NCI-H2171 (cell line): ENCODE results near the gene TFAM.
"Not testable (repeated sequence)": the region's sequence is repeated elsewhere in the genome, so short reads cannot be mapped to it uniquely, and the experiment has no call there.

Experiments
- DNase-seq: peaks from one replicate; lab custom pipeline; 2025; lab: John Stamatoyannopoulos, UW

TFAM gene

DNA sequence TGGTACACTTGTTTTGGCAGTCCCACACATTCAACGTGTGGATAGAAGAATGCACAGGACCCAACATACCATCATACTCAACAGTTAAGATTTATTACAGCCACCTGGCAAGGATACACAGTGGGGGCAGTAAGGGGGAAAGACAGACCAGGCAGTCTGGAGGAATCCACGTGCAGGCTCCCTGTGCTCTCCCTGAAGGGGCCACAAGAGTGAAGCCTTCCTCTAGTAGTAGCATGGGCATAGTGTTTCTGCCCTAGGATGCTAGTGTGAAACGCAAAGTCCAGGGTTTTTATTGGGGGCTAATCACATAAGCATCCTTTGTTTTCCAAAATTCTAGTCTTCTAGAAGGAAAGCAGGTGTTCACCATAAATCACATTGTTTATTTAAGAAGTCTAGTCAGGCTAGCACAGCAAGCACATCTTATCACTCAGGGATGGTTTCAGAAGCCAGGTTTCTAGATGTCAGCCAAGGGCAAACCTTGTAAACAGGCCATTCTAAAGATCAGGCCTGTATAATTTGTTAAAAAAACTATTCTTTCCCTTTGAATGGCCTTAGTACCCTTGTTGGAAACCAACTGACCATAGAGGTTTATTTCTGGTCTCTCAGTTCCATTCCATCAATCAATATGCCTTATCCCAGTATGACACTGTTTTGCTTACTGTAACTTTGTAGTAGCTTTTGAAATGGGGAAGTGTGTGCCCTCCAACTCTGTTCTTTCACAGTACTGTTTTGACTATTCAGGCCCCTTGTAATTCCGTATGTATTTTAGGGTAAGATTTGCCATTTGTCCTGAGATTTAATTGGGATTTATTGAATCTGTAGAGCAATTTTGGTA lies 12.4 kb upstream of the TFAM start:
- DNase-seq = no peak

DNA sequence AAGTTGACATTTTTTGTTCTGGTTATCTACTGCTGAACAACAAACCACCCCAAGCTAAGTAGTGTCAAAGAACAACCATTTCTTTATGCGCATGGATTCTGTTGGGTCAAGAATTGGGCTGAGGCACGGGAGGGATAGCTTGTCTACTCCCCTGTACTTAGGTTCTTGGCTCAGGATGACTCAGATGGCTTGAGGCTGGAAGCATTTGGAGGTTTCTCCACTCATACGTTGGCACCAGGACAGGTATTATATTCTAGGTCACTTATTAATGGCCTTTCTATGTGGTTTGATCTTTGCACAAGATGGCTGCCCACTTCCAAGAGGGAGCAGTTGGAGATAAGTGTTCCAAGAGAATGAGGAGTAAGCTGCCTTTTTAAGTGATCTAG lies 11.8 kb upstream of the TFAM start:
- DNase-seq = no peak

DNA sequence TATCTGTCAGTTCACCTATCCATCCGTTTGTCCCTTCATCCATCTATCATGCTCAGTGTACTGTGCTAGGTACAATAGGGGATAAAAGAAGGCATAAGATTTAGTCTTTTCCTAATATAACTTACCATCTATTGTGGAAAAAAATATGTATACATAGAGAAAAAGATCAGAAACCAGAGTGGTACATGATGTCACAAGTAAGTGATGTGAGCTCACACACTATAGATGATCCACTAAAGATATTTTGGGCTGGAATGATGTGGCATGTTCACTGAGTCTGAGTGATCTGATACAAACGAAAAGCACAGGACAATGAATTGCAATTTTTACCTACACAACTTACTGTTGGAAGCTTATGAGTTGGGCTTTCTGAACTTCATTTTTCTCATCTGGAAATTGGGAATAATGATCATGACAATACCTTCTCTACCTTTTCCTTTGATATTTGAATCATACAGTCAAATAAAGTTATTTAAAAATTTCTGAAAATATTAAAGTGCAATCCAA lies 2.7 kb upstream of the TFAM start:
- DNase-seq = no peak

GRCh38 chr10:58384095-58384494 lies 1.1 kb upstream of the TFAM start:
- DNase-seq = no peak

DNA sequence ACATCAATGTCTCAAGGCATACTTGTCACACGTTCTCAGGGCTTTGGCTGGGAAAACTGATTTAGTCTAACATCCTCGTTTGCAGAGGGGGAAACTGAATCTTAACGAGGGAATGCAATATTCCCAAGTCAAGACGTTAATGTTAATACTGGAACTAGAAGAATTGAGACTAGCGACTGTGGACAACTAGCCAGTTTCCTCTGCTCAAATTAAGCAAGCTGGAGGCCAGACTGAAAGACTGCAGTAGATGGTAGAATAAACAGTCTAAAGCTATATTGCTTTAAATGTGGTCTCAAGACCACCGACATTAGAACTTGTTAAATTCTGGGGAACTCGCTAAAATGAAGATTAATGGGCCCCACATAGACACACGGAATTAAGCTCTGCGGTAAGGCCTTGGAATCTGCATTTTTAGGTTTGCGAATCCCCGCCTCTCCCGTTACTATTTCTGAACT lies 639 bp upstream of the TFAM start:
- no peak for DNase-seq

DNA sequence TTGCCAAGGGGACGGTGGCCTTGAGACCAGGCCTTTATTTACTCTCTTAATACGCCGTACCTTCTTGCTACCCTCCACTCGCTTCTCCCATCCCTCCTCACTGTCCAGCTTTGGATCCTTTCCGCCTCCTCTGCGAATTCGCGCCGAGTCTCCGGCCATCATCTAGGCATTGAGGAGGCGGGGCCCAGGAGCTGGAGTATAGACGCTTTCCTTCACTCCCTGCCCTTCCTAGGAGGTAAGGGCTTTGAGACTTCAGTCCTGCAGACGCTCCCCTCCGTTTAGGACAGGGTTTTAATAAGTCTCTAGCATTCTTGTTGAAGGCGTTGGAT lies 538 bp downstream of the TFAM start:
- DNase-seq = no peak

GRCh38 chr10:58389024-58389423 lies 3.8 kb downstream of the TFAM start:
- no peak for DNase-seq

DNA sequence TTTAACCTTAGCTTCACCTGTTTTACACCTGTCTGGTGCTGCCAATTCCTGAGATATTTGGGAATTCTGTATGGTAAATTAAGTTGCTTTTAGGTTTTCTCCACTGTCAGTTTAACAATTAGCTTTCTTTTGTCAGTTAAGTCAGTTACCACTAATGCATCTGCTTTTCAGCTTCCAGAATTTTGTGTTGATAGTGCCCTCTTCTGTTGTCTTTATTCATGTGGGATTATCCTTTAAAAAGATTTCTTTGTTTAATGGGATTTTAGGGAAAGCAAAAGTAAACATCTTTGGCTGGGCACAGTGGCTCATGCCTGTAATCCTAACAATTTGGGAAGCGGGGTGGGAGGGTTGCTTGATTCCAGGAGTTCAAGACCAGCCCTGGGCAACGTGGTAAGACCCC lies 8.1 kb downstream of the TFAM start:
- no peak for DNase-seq

GRCh38 chr10:58394471-58394870 lies 9.3 kb downstream of the TFAM start:
- no peak for DNase-seq

GRCh38 chr10:58396057-58396456 lies 10.8 kb downstream of the TFAM start:
- DNase-seq = no peak

DNA sequence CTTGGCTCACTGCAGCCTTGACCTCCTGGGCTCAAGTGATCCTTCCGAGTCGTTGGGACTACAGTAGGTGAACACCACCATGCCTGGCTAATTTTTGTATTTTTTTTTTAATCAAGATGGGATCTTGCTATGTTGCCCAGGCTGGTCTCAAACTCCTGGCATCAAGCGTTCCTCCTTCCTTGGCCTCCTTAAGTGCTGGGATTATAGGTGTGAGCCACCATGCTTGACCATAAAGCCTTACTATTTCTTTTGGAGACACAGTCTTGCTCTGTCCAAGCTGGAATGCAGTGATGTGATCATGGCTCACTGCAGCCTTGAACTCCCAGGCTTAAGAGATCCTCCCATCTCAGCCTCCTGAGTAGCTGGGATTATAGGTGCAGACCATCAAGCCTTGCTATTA lies 12.6 kb downstream of the TFAM start:
- no peak for DNase-seq

DNA sequence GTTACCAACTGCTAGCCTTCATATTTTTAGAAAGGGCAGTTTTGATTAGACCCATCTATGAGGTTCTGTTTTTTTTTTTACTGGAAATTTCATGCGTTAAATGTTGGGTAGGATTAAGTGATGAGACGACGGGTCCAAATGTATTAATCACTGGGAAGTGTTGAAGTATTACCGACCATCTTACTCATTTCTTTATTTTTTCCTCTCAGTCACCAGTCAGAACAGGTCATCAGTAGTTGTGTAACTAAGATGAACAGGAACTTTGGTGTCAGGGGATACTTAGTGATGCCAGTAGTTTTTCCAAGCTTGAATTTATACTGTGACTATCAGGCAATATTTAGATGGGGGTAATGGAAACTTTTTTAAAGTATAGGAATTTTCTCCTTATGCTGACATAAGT lies 14.2 kb downstream of the TFAM start:
- DNase-seq = no peak

DNA sequence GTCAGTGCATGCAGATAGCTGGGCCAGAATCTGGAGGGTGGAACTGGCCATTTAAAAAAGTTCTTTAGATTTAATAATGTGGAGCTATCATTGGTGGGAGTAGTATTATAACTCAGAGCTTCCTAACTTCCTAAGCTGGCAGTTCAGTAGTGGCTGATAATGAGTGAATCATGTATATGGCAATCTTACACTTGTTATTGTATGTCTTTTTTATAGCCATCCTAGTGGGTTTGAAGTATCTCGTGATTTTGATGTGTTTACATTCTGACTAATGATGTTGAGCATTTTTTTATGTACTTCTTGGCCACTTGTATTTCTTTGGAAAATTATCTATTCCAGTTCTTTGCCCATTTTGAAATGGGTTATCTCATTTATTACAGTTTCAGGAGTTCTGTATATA lies 15.4 kb downstream of the TFAM start:
- DNase-seq = no peak

DNA sequence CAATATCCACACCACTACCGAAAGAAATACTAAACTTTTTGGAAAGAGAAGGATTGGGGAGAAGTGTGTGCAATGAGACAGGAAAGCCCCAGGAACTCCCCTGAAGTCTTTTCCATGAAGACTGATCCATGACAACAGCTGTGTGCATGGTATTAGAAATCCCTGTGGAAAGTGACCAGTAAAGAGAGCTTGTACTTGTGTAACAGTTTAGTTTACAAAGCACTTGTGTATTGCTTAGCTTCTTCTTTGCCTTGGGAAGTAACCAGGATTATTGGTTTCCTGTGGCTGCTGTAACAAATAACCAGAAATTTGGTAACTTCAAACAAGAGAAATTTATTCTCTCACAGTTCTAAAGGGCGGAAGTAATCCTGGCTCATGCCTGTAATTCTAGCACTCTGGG lies 18.8 kb downstream of the TFAM start:
- DNase-seq = no peak

DNA sequence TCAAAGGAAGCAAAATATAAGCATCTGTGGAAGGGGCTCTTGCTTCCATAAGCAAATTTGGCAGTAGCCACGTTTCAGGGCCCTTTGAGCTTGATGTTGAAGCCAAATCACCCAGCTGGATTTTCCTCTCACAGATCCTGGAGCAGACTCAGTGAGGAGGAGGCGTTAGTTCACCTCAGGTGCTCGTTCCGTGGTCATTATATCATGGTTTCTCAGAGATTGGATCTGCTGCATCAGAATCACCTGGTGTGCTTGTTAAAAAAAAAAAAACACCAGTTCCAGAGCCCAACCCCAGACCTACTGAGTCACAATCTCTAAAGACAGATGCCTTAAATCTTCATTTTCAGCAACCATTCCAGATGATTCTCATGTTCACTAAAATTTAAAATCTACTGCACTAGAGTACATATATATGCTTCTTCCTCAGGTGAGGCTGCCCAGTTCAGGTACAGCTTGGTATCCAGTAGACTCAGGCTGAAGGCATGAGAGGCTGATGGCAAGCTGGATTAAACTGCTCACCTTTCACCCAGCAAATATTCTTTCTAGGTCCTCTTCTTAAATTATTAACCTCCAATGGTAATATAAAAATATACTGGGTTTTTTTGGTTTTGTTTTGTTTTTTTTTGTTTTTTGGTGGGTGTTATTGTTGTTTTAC lies 24.9 kb downstream of the TFAM start:
- no peak for DNase-seq

- no peak for DNase-seq
Observed at GRCh38 chr10:58412502-58412961, 27.3 kb downstream of the TFAM start.

DNA sequence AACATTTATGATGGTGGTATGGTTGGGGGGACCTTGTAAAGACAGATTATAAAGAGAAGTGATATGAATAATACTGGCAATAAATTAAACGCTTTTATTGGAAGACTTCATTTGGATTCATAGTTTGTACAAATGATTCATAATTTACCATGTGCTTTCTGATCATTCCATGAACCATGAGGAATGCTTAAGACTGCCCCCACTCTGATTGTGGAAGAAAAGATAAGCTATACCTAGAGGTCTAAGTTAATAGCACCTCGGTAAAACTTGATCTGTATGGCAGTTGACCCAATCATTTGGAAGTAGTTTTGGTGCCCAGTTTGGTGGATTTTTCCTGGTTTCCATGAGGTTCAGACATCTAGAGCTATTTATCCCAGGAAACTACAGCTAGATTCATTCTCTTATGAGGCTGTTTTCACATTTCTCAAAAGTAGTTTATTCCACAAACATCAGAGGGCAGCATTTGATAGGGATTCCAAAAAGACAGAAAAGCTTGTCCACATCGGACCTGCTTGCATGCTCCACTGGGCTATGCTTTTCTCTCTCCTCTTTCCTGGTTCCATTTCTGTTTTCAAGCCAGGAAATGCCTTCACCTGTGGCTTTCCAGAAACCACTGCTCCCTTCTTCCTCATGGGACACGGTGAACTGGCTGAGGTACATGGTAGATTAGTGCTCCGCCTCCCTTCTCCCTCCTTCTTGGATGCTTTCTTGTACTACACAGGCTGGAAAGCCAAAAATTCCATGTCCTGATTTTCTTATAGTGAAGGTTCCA lies 29.2 kb downstream of the TFAM start:
- DNase-seq = no peak

GRCh38 chr10:58415757-58416156 lies 30.5 kb downstream of the TFAM start:
- no peak for DNase-seq

DNA sequence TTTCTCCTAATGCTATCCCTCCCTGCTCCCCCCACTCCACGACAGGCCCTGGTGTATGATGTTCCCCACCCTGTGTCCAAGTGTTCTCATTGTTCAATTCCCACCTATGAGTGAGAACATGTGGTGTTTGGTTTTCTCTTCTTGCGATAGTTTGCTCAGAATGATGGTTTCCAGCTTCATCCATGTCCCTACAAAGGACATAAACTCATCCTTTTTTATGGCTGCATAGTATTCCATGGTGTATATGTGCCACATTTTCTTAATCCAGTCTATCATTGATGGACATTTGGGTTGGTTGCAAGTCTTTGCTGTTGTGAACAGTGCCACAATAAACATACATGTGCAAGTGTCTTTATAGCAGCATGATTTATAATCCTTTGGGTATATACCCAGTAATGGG lies 32.7 kb downstream of the TFAM start:
- DNase-seq = not testable (repeated sequence)

DNA sequence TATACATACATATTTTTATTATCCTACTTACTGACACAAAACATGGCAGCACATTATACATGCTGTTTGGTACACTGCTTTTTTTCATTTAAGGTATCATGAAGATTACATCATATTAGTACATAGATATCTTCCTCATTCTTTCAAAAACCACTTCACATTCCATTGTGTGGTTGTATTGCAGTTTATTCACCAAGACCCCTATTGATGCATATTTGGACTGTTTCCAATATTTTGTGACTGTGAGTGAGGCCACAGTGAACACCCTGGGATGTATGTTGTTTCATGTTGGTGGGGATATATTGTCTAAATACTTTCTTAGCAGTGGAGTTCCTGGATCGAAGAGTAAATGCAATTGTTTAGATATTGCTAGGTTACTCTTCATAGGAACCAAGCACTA lies 39.0 kb downstream of the TFAM start:
- no peak for DNase-seq

GRCh38 chr10:58428436-58428835 lies 43.2 kb downstream of the TFAM start:
- DNase-seq = not testable (repeated sequence)

DNA sequence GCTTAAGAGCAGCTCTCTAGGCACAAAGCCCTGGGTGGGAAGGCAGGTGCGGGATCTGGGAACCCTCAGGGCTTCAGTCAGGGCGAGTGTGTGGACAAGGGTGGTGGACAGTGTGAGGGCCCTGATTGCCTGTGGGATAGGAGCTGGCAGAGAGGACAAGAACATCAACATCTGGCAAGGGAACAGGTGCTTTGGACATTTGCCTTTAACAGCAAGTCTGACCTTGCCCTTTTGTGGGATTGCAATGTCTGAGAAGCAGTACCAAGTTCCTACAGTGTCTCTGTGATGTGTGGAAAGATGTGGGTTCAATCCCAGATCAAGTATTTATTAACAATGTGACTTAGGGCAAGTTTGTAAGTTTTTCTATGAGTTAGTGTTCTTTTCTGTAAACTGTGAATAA lies 46.7 kb downstream of the TFAM start:
- DNase-seq = no peak

DNA sequence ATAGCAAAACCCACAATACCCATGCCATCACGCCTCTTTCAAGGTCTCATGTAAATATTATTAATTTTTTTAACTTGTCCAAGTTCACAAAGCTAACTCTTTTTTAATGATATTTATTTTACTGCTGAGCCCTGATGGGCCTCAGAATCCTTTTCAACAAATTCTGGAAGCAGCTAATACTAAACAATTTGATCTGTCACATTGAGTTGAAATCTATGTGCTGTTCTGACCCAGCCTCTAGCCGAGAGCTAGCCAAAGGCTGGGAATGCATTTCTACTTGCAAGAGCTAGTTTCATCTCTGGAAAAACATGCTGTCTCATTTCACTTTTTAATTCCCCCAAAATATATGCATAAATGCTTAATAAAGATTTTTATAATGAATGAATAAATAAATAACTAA lies 47.9 kb downstream of the TFAM start:
- no peak for DNase-seq
